GM15510 (cell line): ENCODE results near the gene STX19.

Source experiments
- POLR2A ChIP-seq: IDR thresholded peaks from 3 replicates; pipeline ENCODE4 v1.6.1; 2011; ENCODE audit warnings: borderline replicate concordance; ENCODE audit not compliant: insufficient read length; ENCODE audit errors: extremely low read depth

The STX19 gene

GRCh38 chr3:94050546-94050945, 22.1 kb upstream of the STX19 start:
- no peak for TF ChIP-seq POLR2A

GRCh38 chr3:94049267-94049666, 20.9 kb upstream of the STX19 start:
- no peak for TF ChIP-seq POLR2A

- TF ChIP-seq POLR2A, result no peak
These were observed 18.1 kb upstream of the STX19 start for GRCh38 chr3:94046533-94046932.

GRCh38 chr3:94043285-94043684, 14.9 kb upstream of the STX19 start:
- TF ChIP-seq POLR2A, result no peak

GRCh38 chr3:94036909-94037507, 8.6 kb upstream of the STX19 start:
- TF ChIP-seq POLR2A, result no peak

- no peak for TF ChIP-seq POLR2A
These were observed 1.8 kb downstream of the STX19 start for GRCh38 chr3:94026623-94027022.

- TF ChIP-seq POLR2A, result no peak
These were observed 4.0 kb downstream of the STX19 start for GRCh38 chr3:94024385-94024784.

DNA sequence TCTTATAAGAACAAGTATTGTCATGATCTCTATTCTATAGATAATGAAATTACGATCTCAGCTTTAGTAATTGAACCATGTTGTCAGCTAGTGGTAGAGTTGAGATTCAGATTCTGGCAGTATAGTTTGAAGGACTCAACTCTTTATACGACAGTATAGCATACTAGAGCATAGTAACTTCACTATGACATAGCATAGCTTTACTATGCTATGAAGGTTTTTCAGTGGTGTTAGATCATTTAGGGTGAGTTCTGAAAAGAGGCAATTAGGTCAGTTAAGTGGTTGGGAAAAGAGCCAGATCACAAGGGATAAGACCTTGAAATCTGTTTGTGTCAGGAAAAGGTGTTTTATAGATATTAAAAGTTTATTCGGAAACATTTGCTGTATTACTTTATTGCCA, 8.1 kb downstream of the STX19 start:
- TF ChIP-seq POLR2A, result no peak

GRCh38 chr3:94019659-94020058, 8.7 kb downstream of the STX19 start:
- TF ChIP-seq POLR2A, result no peak

DNA sequence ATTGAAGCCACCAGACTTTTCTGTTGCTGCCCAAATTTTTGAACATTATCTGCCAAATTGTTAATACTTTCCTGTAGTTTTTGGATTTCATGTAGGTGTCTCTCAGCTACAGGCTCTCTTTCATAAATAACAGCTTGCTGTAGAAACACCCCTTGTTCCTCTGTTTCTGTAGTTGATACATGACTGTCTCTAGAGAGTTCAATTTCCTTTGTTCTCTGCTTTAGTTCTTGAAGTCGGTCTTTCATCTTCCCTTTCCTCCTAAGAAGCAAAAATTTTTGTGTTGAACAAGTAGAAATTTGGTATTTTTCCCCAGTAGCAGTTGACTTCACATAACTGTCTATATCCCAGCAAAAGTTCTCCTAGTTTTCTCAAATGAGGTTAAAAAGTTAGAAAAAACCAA, 13.4 kb downstream of the STX19 start:
- no peak for TF ChIP-seq POLR2A

- TF ChIP-seq POLR2A, result no peak
These were observed 16.2 kb downstream of the STX19 start for GRCh38 chr3:94012185-94012584.

GRCh38 chr3:94011233-94011711, 17.1 kb downstream of the STX19 start:
- no peak for TF ChIP-seq POLR2A

- no peak for TF ChIP-seq POLR2A
These were observed 18.8 kb downstream of the STX19 start for GRCh38 chr3:94009608-94010007.

DNA sequence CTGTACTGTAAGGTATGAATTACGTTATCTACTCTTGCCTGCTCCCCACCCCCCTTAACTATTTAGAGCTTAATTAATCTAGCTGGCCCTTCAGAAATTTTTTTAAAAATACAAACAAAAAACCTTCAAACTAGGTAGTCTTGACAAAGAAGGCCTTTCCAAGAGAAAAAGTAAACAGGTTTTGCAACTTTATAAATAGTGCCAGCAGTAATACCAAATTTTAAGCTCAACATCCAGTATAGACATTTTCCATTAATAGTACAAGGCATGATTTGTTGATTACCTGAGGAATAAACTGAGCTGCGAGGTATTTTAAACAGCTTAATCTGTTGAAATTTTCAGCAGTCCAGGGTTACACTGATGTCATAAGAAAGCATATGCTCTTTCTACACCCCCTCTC, 20.1 kb downstream of the STX19 start:
- TF ChIP-seq POLR2A, result no peak

- no peak for TF ChIP-seq POLR2A
These were observed 24.0 kb downstream of the STX19 start for GRCh38 chr3:94004301-94004910.

DNA sequence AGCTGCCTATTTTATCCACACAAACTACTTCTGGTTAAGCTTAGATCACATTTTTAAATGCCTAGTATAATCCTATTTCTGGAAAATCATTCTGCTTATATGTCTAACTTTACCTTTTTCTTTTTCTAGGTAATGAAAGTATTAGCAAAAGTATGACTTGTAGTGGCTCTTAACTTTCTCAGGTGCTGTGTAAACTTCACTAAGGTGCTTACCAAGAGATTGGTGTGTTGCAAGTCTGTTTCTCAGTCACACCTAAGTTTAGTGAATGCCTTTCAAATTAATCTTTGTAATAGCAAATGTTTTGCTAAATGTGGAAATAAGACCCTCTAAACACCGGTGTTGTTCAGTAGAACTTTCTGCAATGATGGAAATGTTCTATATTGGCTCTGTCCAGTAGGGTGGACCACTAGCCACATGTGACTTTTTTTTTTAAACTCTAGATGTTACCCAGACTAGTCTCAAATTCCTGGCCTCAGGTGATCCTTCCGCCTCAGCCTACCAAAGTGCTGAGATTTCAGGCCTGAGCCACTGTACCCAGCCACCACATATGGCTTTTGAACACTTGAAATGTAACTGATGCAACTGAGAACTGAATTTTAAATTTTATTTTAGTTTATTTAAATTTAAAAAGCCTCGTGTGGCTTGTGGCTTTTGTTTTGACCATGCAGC, 26.4 kb downstream of the STX19 start:
- no peak for TF ChIP-seq POLR2A
